GM18858 (cell line): ENCODE data around the gene UST.
A peak's percentile ranks its signal among the peaks of the same experiment; 100 is the strongest.

Source experiments
- ATAC-seq: cut with Tn5 transposase; IDR thresholded peaks from one replicate; pipeline ENCODE4 v1.9.1; 2021; ENCODE audit not compliant: unreplicated experiment

Gene UST

DNA sequence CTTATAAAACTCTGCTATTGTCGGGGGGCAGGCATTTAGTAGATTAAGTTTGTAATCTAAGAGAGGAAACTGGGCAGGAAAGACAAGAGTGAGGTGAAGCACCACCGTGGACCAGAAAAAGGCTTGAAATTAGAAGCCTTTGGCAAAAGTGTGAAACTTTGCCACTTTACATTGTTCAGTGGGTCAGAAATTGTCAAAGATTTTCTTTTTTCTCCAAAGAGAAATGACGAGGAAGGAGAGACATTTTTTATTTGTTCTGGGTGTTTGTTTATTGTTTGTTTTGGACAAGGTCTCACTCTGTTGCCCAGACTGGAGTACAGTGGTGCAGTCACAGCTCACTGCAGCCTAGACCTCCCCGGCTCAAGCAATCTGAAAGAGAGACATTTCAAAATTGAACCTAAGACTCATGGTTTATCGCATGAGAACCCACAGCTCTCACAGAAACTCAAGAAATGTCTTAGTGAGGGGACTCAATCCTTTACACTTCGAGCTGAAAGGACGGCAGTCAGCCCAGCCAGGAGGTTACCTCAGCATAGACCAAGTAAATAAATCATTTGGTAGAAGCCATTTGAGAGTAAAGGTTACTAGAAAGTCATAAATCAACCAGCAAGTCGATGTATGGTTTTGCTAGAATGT is 307.8 kb downstream of the UST start:
- ATAC-seq: peak; percentile 83

DNA sequence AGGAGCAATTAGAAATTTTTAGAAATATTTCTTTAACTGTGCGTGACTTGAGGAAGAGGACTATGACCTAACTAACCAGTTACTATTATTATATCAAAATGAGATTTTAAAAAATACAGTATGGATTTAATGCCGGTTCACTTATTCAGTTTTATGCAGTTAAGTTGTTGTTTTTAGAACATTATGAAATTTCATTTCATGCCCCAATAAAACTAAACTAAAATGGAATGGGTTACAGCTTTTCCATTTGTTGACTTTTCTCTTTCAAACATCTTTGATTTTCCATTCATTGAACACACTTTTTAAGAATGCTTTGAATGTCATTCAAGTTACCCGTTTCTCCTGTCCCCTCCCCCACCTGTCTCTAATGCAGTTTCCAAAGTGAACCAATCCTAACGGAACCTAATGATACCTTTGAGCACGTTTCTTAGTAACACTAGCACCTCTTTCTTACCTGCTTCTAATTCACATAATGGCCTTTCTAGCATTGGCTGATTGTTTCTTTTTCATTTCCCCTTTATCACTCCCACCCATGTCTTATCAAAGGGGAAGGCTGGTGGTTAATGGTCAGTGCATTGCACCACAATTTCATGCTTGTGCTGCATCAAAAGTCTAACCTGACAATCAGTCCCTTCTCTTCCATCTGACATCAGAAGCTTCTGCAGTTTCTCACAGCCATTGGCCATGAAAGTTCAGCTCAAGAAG is 308.5 kb downstream of the UST start:
- no peak for ATAC-seq

DNA sequence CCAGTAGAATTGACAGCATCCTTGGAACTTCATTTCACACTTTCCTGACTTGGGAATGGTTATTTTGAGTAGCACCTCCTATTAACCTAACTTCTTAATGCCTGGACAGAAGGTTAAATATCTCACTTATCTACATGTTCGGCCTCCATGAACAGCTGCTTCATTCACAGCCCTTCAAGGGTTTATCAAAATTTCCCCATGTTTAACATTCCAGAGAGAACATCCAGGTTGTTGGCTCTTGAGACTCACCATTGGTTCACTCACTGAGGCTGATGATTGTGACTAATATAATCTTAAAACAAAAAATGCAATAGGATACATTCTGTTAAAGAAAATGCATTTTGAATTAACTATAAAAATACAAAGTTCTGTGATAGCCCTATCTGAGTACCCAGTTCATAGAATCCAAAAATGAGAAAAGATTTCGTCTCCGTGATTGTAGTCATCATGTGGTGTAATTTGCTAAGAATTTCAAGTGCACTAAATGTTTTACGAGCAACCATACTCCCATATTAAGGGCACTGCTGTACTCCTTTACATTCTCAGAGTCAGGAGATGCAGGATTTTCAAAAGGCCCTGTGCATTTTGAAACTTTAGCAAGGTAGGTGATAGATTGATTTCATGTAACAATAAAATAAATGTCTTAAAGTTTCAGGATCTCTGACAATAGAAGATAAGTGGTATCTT is 310.1 kb downstream of the UST start:
- no peak for ATAC-seq

DNA sequence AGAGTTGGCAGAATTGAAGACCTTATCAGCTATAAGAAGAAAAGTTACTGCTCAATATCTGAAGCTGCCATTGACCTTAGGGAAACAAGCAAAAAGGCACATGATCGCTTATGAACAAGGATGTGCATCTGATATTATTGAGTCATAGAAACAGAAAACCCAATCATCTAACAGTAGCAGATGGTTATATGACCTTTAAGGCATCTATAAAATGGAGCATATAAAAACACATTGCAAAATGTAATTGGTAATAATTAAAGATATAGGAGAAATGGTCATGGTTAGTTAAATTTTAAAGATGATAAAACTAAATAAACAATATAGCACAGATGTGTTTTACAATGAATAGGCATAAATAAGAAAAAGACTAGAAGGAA is 310.6 kb downstream of the UST start:
- ATAC-seq: no peak

DNA sequence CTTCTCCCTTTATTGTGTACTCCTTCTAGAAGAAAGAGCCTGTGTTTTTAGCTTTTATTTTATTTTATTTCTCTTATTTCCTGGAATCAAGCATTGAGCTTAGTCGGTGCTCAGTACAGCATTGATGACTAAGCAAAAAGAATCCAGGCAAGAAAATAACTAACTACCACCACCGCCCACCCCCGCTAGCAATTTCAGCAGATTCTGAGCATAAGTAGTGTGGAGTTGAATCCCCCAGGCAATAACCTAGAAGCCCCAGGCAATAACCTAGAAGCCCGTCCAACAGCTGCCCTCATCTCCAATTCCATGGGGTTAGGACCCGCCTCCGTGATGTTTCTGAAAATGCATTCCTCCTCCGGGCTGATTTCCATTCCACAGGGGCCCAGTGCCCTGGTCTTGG is 312.7 kb downstream of the UST start:
- ATAC-seq: no peak

DNA sequence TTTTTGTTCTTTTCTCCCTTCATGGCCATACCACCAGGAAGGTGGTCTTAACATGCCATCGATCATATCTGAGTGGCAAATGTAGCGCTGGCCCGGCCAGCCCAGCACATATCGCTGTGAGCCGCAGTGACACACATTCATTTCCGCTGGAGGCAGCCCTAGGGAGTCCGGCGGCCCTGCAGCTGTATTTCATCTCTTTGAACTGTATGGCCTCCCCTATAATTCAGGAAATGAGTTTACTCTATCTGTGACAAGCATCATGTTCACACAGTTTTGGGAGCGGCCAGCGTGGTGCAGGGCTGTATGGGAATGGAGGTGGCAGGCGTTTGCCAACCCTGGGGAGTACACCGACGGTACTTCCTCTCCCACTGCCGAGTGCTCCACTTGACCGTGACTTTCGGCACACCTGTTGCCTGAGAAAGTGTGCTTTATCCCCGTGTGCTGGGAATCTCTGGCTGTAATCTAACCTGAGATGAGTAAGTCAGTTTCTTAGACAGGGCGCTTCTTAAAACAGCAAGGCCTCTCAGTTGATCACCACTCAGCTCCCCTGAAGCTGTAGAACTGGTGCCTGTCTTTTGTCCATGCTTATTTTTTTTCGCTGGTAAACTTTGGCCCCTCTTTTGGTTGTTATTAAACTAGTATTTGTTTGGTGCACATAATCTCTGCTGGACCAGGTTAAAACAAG is 313.6 kb downstream of the UST start:
- ATAC-seq: peak; percentile 68

DNA sequence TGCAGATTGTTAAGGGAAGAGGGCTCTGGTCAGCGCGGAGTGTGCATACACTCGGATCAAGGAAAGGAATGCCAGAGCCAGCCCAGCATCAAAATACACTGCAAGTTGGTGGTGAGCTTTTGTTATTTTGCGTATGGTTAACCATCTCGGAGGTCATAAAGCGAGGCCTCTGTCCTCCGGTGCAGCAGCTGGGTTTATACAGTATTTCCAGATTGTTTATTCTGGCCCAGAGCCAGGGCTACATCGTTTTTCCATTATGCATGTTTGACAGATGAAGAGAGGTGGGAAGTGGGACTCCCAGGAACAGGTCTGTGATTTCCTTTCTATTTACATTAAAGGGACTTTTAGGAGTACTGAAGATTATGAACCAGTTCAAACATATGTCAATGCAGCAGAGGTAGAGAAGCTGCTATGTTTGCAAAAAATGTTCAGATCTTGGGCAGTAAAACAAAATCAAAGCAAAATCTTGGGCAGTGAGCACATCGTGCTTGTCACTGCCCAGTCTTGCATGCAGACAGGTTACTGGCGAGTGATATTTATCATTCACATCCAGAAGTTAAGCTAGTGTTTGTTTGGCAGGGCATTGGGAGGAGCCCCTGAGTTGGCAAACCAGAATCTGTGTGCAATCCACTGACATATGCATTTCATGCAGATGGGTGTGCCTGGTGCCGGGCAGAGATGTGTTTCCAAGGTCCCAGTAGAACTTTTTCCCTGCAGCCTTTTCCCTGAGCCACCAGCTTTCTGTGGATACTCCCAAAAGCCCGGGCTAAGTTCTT is 314.3 kb downstream of the UST start:
- no peak for ATAC-seq

DNA sequence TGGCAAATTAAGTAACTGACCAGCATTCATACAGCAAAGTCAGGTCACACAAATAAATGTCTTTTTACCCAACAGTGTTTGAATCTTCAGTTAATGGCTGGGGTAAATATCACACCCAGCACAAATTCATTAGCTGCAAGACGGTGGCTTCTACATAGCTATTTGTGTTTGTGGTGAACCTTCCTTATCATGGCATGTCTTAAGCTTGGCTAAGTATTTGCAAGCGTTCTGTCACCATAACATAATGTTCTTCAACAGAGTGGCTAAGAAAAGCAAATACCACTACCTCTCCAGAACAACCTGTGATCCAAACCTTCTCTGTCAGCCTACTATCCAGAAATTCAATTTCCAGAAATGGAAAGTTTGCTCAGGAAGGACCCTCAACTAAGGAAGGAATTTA is 315.1 kb downstream of the UST start:
- no peak for ATAC-seq

DNA sequence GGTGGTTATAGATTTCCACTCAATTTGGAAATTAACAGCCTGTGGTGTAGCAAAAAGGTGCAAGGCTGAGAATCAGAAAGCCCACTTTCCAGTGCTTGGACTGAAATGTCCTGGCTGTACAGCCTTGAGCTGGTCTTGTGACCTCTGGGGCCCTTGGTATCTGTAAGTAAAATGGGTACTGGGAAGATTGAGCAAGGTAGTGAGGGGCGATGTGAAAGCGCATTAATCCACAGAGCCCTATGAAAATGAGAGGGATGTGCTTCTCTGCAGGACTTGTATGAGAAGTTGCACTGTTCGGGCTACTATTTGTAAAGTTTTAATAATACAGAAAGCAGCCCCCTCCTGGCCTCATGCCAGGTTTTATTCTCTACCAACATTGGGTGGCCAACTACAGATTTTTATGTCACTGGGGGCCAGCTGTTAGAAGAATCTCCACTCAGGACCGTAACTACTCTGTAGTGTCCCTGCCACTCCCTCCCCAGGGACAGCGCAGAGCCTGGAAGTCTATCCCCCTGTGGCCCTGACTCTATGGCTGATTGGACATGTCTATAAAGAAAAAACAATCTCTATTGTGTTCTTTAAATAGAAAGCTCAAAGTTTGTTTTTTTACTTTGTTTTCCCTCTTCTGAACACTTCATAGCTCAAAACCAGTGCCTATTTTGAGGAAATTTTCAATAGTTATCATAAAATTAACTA is 316.0 kb downstream of the UST start:
- ATAC-seq: no peak

DNA sequence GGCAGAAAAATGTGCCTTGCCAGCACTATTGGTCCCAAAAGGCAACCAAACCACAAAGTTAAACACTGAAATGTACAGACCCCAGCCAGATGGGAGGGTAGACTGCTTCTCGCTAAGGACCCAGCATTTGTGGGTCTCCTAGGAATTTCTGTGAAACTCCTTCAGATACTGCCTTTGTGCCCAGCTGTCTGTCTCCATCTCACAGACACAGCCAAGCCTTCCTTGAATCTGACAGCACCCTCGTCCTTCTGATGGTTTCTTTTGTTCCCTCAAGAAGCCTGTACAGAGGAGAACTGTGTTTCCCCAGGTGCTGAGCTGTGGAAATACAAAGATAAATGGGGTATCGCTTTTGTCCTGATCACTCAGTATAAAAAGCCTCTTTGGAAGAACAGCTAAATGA is 316.6 kb downstream of the UST start:
- no peak for ATAC-seq

DNA sequence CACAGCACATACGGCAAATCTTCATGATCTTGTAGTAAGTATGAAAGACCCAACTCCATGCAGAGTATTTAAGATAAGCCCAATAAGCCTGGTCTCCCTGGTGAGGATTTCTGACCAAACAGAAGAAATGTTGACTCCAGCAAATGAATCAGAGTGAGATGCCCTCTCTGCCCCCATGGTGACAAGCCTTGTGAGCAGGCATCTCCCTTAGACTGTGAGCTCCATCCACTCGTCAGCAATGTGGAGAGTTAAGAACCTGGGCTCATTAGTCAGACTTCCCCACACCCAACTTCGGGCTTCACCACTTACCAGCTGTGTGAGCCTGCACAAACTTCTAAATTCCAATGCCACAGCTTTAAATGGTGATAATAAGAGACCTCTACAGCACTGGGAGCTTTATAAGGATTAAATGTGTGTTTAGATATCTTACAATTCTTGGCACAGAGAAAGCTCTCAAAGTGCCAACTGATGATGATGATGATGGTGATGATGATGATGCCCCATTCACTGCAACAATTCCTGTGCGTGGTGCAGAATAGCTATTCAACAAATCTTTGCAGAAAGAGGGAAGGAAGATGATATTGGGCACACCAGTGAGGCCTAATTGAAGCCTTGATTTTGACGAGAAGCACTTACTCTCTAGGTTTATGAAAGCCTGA is 317.3 kb downstream of the UST start:
- no peak for ATAC-seq

DNA sequence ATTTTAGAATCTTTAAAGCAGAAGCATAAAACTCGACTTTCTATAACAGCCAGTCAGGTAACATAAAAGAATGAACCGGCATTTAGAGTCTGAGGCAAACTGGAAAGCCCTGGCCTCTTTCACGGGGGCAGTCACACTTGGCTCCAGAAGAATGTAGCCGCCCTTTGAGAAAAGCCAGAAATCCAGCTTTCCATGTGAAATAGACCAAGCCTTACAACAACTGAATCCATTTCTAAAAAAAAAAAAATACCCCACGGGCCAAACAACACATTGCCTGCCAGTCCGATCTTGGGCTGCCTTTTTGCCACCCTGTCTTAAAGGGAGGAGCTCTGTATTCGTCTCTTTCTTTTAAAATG is 317.8 kb downstream of the UST start:
- ATAC-seq: no peak

DNA sequence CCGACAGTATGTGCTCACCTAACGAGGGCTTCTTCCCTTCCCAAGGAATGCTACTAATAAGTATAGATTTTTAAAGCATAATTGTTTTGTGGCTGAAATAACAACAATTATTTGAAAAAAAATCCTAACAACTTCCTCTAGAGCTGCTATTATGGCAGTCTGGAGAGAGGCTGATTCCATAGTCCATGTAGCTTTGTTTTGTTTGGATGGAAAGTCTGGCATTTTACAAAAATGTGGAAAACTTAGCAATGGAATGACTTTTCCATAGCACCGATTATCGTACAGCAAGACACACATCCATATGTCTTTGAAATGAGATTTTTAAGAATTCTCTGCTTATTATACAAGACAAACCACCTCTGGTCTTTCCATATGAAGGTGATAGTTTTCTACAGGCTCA is 318.3 kb downstream of the UST start:
- no peak for ATAC-seq

DNA sequence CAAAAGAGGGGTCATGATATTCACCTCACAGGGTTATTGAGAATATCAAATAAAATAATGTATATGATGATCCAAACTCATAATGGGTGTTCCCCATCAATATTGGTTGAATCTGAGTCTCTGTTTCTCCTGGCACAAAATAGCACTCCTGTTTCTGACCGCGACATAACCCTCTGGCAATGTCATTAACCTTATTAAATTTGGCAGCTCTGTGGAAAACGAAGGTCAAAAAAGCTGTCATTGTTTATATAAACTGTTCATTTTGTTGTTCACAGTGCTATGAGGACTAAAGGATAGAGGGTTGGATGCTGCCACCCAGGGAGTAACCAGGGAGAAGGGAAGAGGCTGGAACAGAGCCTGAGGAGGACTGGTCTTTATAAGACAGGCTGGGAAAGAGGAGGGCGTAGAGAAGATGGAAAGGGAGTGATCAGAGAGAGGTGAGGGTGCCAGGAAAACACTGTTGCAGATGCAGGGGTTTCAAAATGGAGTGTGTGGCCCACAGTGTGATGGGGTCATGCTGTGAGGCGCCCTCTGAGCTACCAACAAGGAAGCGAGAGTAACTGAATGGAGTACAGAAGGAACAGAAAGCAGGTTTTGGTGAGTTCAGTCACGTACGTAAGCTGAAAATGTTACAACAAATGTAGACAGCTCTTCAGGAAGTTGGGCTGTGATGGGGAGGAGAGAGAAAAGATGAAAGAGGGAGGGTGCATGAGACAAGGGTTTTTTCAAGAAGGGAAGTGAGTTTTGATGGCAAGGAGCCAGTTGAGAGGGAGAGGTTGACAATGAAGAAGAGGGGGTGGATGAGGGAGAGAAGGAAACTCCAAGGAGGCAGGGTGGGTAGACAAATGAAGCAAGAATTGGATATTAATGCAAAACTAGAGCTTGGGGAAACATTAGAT is 319.1 kb downstream of the UST start:
- peak; percentile 97 for ATAC-seq

DNA sequence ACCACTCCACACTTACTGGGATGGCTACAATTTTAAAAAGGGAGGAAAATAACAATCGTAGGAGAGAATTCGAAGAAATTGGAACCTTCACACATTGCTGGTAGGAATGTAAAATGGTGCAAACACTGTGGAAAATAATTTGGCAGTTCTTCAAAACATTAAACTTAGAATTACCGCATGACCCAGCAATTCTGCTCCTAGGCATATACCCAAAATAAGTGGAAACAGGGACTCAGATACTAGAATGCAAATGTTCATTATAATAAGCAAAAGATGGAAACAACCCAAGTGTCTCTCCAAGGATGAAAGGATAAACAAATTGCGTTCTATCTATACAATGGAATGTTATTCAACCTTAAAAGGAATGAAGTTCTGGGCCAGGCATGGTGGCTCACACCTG is 325.2 kb downstream of the UST start:
- no peak for ATAC-seq

DNA sequence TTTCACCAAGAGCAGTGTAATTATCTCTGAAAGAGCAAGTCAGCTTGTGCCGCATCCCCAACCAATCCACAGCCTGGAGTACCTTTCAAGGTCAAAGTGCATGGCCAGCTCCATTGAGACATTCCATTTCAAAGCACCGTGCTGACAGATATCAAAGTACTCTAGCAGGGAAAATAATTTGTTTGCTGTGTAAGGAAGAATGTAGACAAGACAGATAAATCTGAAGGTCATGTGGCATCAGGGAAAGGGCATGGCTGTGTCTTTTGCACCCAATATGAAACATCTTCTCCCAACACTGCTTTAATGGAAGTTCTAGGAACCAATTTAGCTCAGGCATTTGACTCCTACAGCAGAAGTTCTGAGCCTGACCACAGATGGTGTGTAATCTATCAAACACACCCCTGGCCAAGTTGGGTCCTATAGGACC is 328.0 kb downstream of the UST start:
- no peak for ATAC-seq

DNA sequence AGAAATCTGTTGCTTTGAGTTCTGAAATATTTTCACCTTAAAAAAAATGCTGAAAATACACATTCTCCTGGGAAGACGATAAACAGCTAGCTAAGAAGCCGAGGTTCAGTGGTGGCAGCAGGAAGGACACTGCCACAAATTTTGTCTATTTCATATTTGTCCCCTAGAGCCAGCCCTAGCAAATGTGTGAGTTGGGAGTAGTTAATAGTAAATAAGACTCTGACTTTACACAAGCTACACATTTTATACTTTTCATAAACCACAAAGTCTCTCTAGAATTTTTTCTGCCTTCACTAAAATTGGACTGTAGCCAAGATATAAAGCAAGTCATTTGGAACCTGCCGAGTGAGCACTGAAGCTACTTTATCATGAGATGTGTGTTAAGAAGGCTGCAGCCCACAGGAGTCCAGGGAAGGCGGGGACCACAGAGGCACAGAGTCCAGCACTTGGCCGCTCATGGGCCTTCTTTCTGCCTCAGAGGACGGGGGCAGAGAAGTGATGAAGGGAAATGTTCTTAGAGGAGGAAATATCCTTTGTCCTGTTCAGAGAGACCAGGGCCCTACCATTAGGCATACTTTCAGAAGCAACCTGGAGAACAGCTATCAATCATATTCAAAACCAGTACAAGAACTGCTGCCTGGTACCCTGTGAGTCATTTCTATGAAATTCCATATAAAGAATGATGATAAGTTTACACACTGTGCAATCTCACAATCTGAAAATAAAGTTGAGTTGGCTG is 329.0 kb downstream of the UST start:
- no peak for ATAC-seq

DNA sequence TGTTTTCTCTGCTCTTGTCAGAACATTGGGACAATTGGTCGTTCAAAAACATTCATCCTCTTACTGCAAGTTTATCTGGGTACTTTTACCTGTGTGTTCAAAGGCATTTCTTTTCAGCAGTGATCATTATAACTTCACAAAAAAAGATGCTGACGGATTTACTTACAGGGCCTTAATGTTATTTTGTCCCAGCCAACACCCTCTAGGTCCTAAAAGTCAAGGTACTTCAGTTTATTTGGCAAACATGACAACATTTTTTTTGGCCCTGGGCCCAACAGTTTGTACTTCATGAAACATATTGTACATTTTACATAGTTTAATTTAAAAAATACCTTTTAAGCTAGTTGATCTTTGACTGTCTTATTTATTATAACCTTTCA is 329.5 kb downstream of the UST start:
- ATAC-seq: no peak
